Endodermal cell (in vitro differentiated cells): ENCODE measurements around the gene SPAG7. TPM values are rescaled to one million over a fixed set of nuclear protein-coding genes. Genes with fewer than 3 reads are reported as not detected.

Experiments used
- DNase-seq: peaks from one replicate; pipeline ENCODE4 v3.0.0-alpha.2; 2017
- H3K27ac ChIP-seq: 2 replicates; pipeline ENCODE4 v1.5.1; 2013; ENCODE audit warnings: mild to moderate bottlenecking, low read depth, low read length, moderate library complexity
- H3K27me3 ChIP-seq: 2 replicates; pipeline ENCODE4 v1.6.1; 2013; ENCODE audit warnings: mild to moderate bottlenecking, low read length, moderate library complexity; ENCODE audit not compliant: insufficient read depth, control insufficient read depth, poor library complexity, severe bottlenecking
- H3K36me3 ChIP-seq: 2 replicates; pipeline ENCODE4 v1.7.0; 2013; ENCODE audit warnings: mild to moderate bottlenecking, low read length, moderate library complexity; ENCODE audit not compliant: control insufficient read depth, insufficient read depth
- H3K4me1 ChIP-seq: one replicate; pipeline ENCODE4 v1.7.0; 2013; ENCODE audit warnings: low read length; ENCODE audit not compliant: control insufficient read depth, insufficient read depth
- H3K4me3 ChIP-seq: 2 replicates; pipeline ENCODE4 v1.5.1; 2013; ENCODE audit warnings: mild to moderate bottlenecking, low read length, moderate library complexity
- H3K9ac ChIP-seq: 2 replicates; pipeline ENCODE4 v1.6.1; 2013; ENCODE audit warnings: mild to moderate bottlenecking, low read length, moderate library complexity; ENCODE audit not compliant: poor library complexity, severe bottlenecking; ENCODE audit errors: extremely low read depth
- H3K9me3 ChIP-seq: 2 replicates; pipeline ENCODE4 v1.6.1; 2013; ENCODE audit warnings: mild to moderate bottlenecking, low read length, moderate library complexity; ENCODE audit not compliant: control insufficient read depth
- H3K27ac Mint-ChIP-seq: 2 replicates; pipeline ENCODE4 v1.8.0; 2020; ENCODE audit warnings: mixed read lengths
- H3K27me3 Mint-ChIP-seq: 2 replicates; pipeline ENCODE4 v1.8.0; 2021; ENCODE audit warnings: mild to moderate bottlenecking, mixed read lengths; ENCODE audit not compliant: insufficient read depth
- H3K36me3 Mint-ChIP-seq: 2 replicates; pipeline ENCODE4 v1.8.0; 2020; ENCODE audit warnings: low read depth, mixed read lengths
- H3K4me1 Mint-ChIP-seq: 2 replicates; pipeline ENCODE4 v1.8.0; 2020; ENCODE audit warnings: mixed read lengths
- H3K4me3 Mint-ChIP-seq: 2 replicates; pipeline ENCODE4 v1.8.0; 2020; ENCODE audit warnings: mild to moderate bottlenecking, moderate library complexity, mixed read lengths
- H3K9me3 Mint-ChIP-seq: 2 replicates; pipeline ENCODE4 v1.8.0; 2020; ENCODE audit warnings: mild to moderate bottlenecking, mixed read lengths
- CTCF ChIP-seq: fragments of 200-600 bp; sonication (generic); conservative IDR thresholded peaks from 2 replicates; pipeline ENCODE4 v1.5.0; 2021; ENCODE audit warnings: antibody characterized with exemption, mild to moderate bottlenecking
- whole genome bisulfite sequencing, 2 experiments: methylation state at CpG; one replicate each; pipeline versions ENCODE4 v1.1.5 to v1.1.7; 2013; ENCODE audit warnings: missing lambda C conversion rate in 2 of 2, mixed read lengths in 1 of 2; ENCODE audit not compliant: insufficient coverage in 1 of 2, insufficient read length in 1 of 2; 5-methylcytosine and 5-hydroxymethylcytosine counted together
- total RNA-seq, 2 donors: library from RNA; stranded (reverse); fragmentation: NEBNext Ultra II Directional in 1 of 2; extraction: Animal tissue kit (Norgen Biotek cat#: 25700) in 1 of 2; gene quantifications; 2 replicates in 1 of 2; 3 replicates in 1 of 2; pipeline ENCODE4 v1.2.1, GENCODE V29; 2021

SPAG7 gene
- total RNA-seq, 2 donors from 2014 or later = 81.1 to 84.4 TPM

GRCh38 chr17:4948166-4948930, 19.3 kb downstream of the SPAG7 start, which contains the start of gene PFN1:
Gene PFN1 (minus strand): TSS chr17:4948530. CDS start chr17:4948394, 136 bp downstream.
- Mint-ChIP-seq H3K4me1 (peaks cover 37% of the 10 kb centered on the region), H3K4me3 (peak within 1 kb of the TSS; percentile 93), H3K36me3 (peaks cover 31% of the 10 kb centered on the region), H3K9me3 (no peaks in the 10 kb centered on the region), H3K27me3 (no peaks in the 10 kb centered on the region), H3K27ac (peak within 1 kb of the TSS; percentile 98)
- 0% methylated on average over 5 to 55 of the region's 59 CpGs for WGBS, 2 experiments
- Histone ChIP-seq H3K4me1 (peaks cover 19% of the 10 kb centered on the region), H3K9me3 (no peaks in the 10 kb centered on the region), H3K9ac (peak within 1 kb of the TSS; percentile 85), H3K27me3 (no peaks in the 10 kb centered on the region), H3K4me3 (peak within 1 kb of the TSS; percentile 91), H3K36me3 (peaks cover 31% of the 10 kb centered on the region), H3K27ac (peak within 1 kb of the TSS; percentile 96)
- TF ChIP-seq CTCF = no peak
- DNase-seq = peak; percentile 96

- WGBS, 2 experiments = 0% methylated on average over 2 to 49 of the region's 56 CpGs
- Mint-ChIP-seq H3K27ac (peak overlapping the region; percentile 94), H3K4me3 (peak overlapping the region; percentile 93), H3K4me1 (peaks cover 37% of the 10 kb centered on the region), H3K27me3 (no peaks in the 10 kb centered on the region), H3K36me3 (peaks cover 36% of the 10 kb centered on the region), H3K9me3 (no peaks in the 10 kb centered on the region)
- H3K9ac ChIP-seq = peak overlapping the region; percentile 85
- no peaks in the 10 kb centered on the region for H3K27me3 ChIP-seq
- peak overlapping the region; percentile 96 for H3K27ac ChIP-seq
- peak overlapping the region; percentile 91 for H3K4me3 ChIP-seq
- H3K9me3 ChIP-seq = no peaks in the 10 kb centered on the region
- no peak for TF ChIP-seq CTCF
- DNase-seq = peak; percentile 85
- peaks cover 39% of the 10 kb centered on the region for H3K36me3 ChIP-seq
- H3K4me1 ChIP-seq = peaks cover 19% of the 10 kb centered on the region
These were observed 20.0 kb downstream of the SPAG7 start for GRCh38 chr17:4947411-4948165.

- Histone ChIP-seq H3K27ac (no peak overlapping the region), H3K27me3 (no peaks in the 10 kb centered on the region), H3K4me1 (peaks cover 19% of the 10 kb centered on the region), H3K4me3 (peak overlapping the region; percentile 91), H3K9ac (peak overlapping the region; percentile 85), H3K36me3 (peaks cover 44% of the 10 kb centered on the region), H3K9me3 (no peaks in the 10 kb centered on the region)
- Mint-ChIP-seq H3K27me3 (no peaks in the 10 kb centered on the region), H3K9me3 (no peaks in the 10 kb centered on the region), H3K36me3 (peaks cover 42% of the 10 kb centered on the region), H3K27ac (peak overlapping the region; percentile 87), H3K4me1 (peaks cover 37% of the 10 kb centered on the region), H3K4me3 (peak overlapping the region; percentile 93)
- TF ChIP-seq CTCF = no peak
- no peak for DNase-seq
- WGBS, 2 experiments = 3% methylated on average over 6 of the region's 7 CpGs; no CpG with 5 or more reads in 1 of the 2 experiments
These were observed 20.6 kb downstream of the SPAG7 start for GRCh38 chr17:4947010-4947410.
